Measurements from ENCODE around the gene HEG1.

Gene HEG1

GRCh38 chr3:125053304-125053699 lies 2.5 kb downstream of the HEG1 start:
- no peak for TF ChIP-seq OSR1 (CRISPR knock-in tag; IDR thresholded peaks at IDR 0.05)
- TF ChIP-seq ZC3H10 (CRISPR knock-in tag; IDR thresholded peaks at IDR 0.05), result no peak
- TF ChIP-seq TCF4 (CRISPR knock-in tag; IDR thresholded peaks at IDR 0.05; ENCODE audit: borderline replicate concordance), result no peak
- ATAC-seq, result no peak

GRCh38 chr3:125052624-125053303 lies 3.0 kb downstream of the HEG1 start:
- peak; percentile 47 for ATAC-seq
- TF ChIP-seq PPARA (CRISPR knock-in tag; IDR thresholded peaks at IDR 0.05; ENCODE audit: borderline replicate concordance) (no peak), GLIS3 (CRISPR knock-in tag; IDR thresholded peaks at IDR 0.05) (no peak), ISL1 (CRISPR knock-in tag; IDR thresholded peaks at IDR 0.05) (no peak), ZNF565 (CRISPR knock-in tag; conservative IDR thresholded peaks at IDR 0.05; ENCODE audit: low read depth) (no peak), TSHZ2 (CRISPR knock-in tag; IDR thresholded peaks at IDR 0.05) (no peak)

GRCh38 chr3:125051715-125052581 lies 3.8 kb downstream of the HEG1 start:
- peak; percentile 47 for ATAC-seq
- no peak for TF ChIP-seq ZFP3 (CRISPR knock-in tag; IDR thresholded peaks at IDR 0.05)
- no peak for TF ChIP-seq CSDC2 (CRISPR knock-in tag; IDR thresholded peaks at IDR 0.05)
- TF ChIP-seq CSRNP3 (CRISPR knock-in tag; IDR thresholded peaks at IDR 0.05), result no peak
- no peak for TF ChIP-seq ZNF565 (CRISPR knock-in tag; conservative IDR thresholded peaks at IDR 0.05; ENCODE audit: low read depth)
- no peak for TF ChIP-seq TSHZ2 (CRISPR knock-in tag; IDR thresholded peaks at IDR 0.05)
- no peak for TF ChIP-seq ESRRG (CRISPR knock-in tag; IDR thresholded peaks at IDR 0.05)
- TF ChIP-seq ZFP30 (CRISPR knock-in tag; IDR thresholded peaks at IDR 0.05), result no peak
- TF ChIP-seq ISL1 (CRISPR knock-in tag; IDR thresholded peaks at IDR 0.05), result no peak
- no peak for TF ChIP-seq TCF4 (CRISPR knock-in tag; IDR thresholded peaks at IDR 0.05; ENCODE audit: borderline replicate concordance)
- no peak for TF ChIP-seq BACH2 (CRISPR knock-in tag; IDR thresholded peaks at IDR 0.05; ENCODE audit: borderline replicate concordance)
- TF ChIP-seq ARNTL (CRISPR knock-in tag; IDR thresholded peaks at IDR 0.05; ENCODE audit: borderline replicate concordance, low read depth), result no peak
- TF ChIP-seq CREB5 (CRISPR knock-in tag; IDR thresholded peaks at IDR 0.05; ENCODE audit: low read depth), result no peak
- no peak for TF ChIP-seq ZNF8 (CRISPR knock-in tag; IDR thresholded peaks at IDR 0.05)
- TF ChIP-seq GLIS3 (CRISPR knock-in tag; IDR thresholded peaks at IDR 0.05), result no peak
- TF ChIP-seq PPARA (CRISPR knock-in tag; IDR thresholded peaks at IDR 0.05; ENCODE audit: borderline replicate concordance), result no peak
- TF ChIP-seq SNAI2 (CRISPR knock-in tag; IDR thresholded peaks at IDR 0.05), result no peak
- no peak for TF ChIP-seq PATZ1 (CRISPR knock-in tag; IDR thresholded peaks at IDR 0.05; ENCODE audit: borderline replicate concordance)

Measured in SK-N-SH treated with all-trans-retinoic acid at 6 μM for 48 hours (cell line).